ENCODE data around the gene NEU2. TPM values are rescaled to one million over a fixed set of nuclear protein-coding genes. Genes with fewer than 3 reads are reported as not detected.
A peak's percentile ranks its signal among the peaks of the same experiment; 100 is the strongest.

NEU2 gene
- total RNA-seq, 2 donors from 2014 or later = not detected

- Mint-ChIP-seq H3K4me3 (no peak overlapping the region), H3K9me3 (no peaks in the 10 kb centered on the region), H3K36me3 (ENCODE audit: low read depth) (no peaks in the 10 kb centered on the region), H3K27me3 (ENCODE audit: insufficient read depth) (no peaks in the 10 kb centered on the region), H3K27ac (no peak overlapping the region), H3K4me1 (no peaks in the 10 kb centered on the region)
- no peaks in the 10 kb centered on the region for H3K27me3 ChIP-seq (ENCODE audit: control insufficient read depth, insufficient read depth, low read length, poor library complexity, severe bottlenecking)
- TF ChIP-seq CTCF (conservative IDR thresholded peaks at IDR 0.05) = no peak
- no peaks in the 10 kb centered on the region for H3K36me3 ChIP-seq (ENCODE audit: control insufficient read depth, insufficient read depth, low read length)
- peaks cover 4% of the 10 kb centered on the region for H3K4me1 ChIP-seq (ENCODE audit: control insufficient read depth, insufficient read depth, low read length)
- no peak for DNase-seq
- 96 to 100% methylated on average over 6 of the region's 6 CpGs for WGBS, 2 experiments (ENCODE audit: insufficient coverage in 1 of 2, insufficient read length in 1 of 2)
- H3K27ac ChIP-seq (ENCODE audit: low read depth, low read length) = no peak overlapping the region
- H3K4me3 ChIP-seq (ENCODE audit: low read length) = no peak overlapping the region
- H3K9me3 ChIP-seq (ENCODE audit: control insufficient read depth, low read length) = no peaks in the 10 kb centered on the region
- no peak overlapping the region for H3K9ac ChIP-seq (ENCODE audit: extremely low read depth, low read length, poor library complexity, severe bottlenecking)
Observed at GRCh38 chr2:233062946-233063268, 30.4 kb downstream of the NEU2 start.

GRCh38 chr2:233063269-233063975 is 30.9 kb downstream of the NEU2 start:
- 88 to 89% methylated on average over 7 to 13 of the region's 13 CpGs for WGBS, 2 experiments (ENCODE audit: insufficient coverage in 1 of 2, insufficient read length in 1 of 2)
- peak; percentile 90 for DNase-seq
- Histone ChIP-seq H3K27ac (ENCODE audit: low read depth, low read length) (no peak overlapping the region), H3K9me3 (ENCODE audit: control insufficient read depth, low read length) (no peaks in the 10 kb centered on the region), H3K9ac (ENCODE audit: extremely low read depth, low read length, poor library complexity, severe bottlenecking) (no peak overlapping the region), H3K4me3 (ENCODE audit: low read length) (no peak overlapping the region), H3K36me3 (ENCODE audit: control insufficient read depth, insufficient read depth, low read length) (no peaks in the 10 kb centered on the region), H3K27me3 (ENCODE audit: control insufficient read depth, insufficient read depth, low read length, poor library complexity, severe bottlenecking) (no peaks in the 10 kb centered on the region), H3K4me1 (ENCODE audit: control insufficient read depth, insufficient read depth, low read length) (peaks cover 4% of the 10 kb centered on the region)
- H3K4me3 Mint-ChIP-seq = no peak overlapping the region
- peak; percentile 70 for TF ChIP-seq CTCF (conservative IDR thresholded peaks at IDR 0.05)
- H3K9me3 Mint-ChIP-seq = no peaks in the 10 kb centered on the region
- no peaks in the 10 kb centered on the region for H3K36me3 Mint-ChIP-seq (ENCODE audit: low read depth)
- H3K27ac Mint-ChIP-seq = no peak overlapping the region
- H3K4me1 Mint-ChIP-seq = no peaks in the 10 kb centered on the region
- H3K27me3 Mint-ChIP-seq (ENCODE audit: insufficient read depth) = no peaks in the 10 kb centered on the region

- no peak overlapping the region for H3K4me3 Mint-ChIP-seq
- no peaks in the 10 kb centered on the region for H3K9me3 Mint-ChIP-seq
- H3K36me3 Mint-ChIP-seq (ENCODE audit: low read depth) = no peaks in the 10 kb centered on the region
- H3K4me3 ChIP-seq (ENCODE audit: low read length) = no peak overlapping the region
- no peak overlapping the region for H3K27ac ChIP-seq (ENCODE audit: low read depth, low read length)
- DNase-seq = no peak
- peaks cover 4% of the 10 kb centered on the region for H3K4me1 ChIP-seq (ENCODE audit: control insufficient read depth, insufficient read depth, low read length)
- no peak overlapping the region for H3K27ac Mint-ChIP-seq
- 83 to 97% methylated on average over 1 to 9 of the region's 9 CpGs for WGBS, 2 experiments (ENCODE audit: insufficient coverage in 1 of 2, insufficient read length in 1 of 2)
- H3K9me3 ChIP-seq (ENCODE audit: control insufficient read depth, low read length) = no peaks in the 10 kb centered on the region
- H3K36me3 ChIP-seq (ENCODE audit: control insufficient read depth, insufficient read depth, low read length) = no peaks in the 10 kb centered on the region
- H3K4me1 Mint-ChIP-seq = no peaks in the 10 kb centered on the region
- no peaks in the 10 kb centered on the region for H3K27me3 Mint-ChIP-seq (ENCODE audit: insufficient read depth)
- no peak for TF ChIP-seq CTCF (conservative IDR thresholded peaks at IDR 0.05)
- no peaks in the 10 kb centered on the region for H3K27me3 ChIP-seq (ENCODE audit: control insufficient read depth, insufficient read depth, low read length, poor library complexity, severe bottlenecking)
- no peak overlapping the region for H3K9ac ChIP-seq (ENCODE audit: extremely low read depth, low read length, poor library complexity, severe bottlenecking)
Observed at GRCh38 chr2:233063976-233064411, 31.5 kb downstream of the NEU2 start.
